Measurements from ENCODE around the gene PROSER1.

- TF ChIP-seq, protein P1, sequence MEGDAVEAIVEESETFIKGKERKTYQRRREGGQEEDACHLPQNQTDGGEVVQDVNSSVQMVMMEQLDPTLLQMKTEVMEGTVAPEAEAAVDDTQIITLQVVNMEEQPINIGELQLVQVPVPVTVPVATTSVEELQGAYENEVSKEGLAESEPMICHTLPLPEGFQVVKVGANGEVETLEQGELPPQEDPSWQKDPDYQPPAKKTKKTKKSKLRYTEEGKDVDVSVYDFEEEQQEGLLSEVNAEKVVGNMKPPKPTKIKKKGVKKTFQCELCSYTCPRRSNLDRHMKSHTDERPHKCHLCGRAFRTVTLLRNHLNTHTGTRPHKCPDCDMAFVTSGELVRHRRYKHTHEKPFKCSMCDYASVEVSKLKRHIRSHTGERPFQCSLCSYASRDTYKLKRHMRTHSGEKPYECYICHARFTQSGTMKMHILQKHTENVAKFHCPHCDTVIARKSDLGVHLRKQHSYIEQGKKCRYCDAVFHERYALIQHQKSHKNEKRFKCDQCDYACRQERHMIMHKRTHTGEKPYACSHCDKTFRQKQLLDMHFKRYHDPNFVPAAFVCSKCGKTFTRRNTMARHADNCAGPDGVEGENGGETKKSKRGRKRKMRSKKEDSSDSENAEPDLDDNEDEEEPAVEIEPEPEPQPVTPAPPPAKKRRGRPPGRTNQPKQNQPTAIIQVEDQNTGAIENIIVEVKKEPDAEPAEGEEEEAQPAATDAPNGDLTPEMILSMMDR (conservative IDR thresholded peaks at IDR 0.05; ENCODE audit: low read depth, low read length): no peak
- TF ChIP-seq RCOR1 (IDR thresholded peaks at IDR 0.05; ENCODE audit: insufficient replicate concordance, low read length) (no peak), POLR2A (IDR thresholded peaks at IDR 0.05; ENCODE audit: low read depth, low read length) (no peak), RFX5 (IDR thresholded peaks at IDR 0.05; ENCODE audit: low read depth, low read length) (no peak), CEBPB (IDR thresholded peaks at IDR 0.05; ENCODE audit: low read depth, low read length) (no peak), MAFK (IDR thresholded peaks at IDR 0.05; ENCODE audit: low read depth, low read length) (no peak), RAD21 (IDR thresholded peaks at IDR 0.05; ENCODE audit: low read length) (no peak), BHLHE40 (IDR thresholded peaks at IDR 0.05; ENCODE audit: low read depth, low read length) (no peak), SMC3 (IDR thresholded peaks at IDR 0.05; ENCODE audit: low read depth, low read length) (no peak), MAZ (IDR thresholded peaks at IDR 0.05; ENCODE audit: borderline replicate concordance, low read depth, low read length) (no peak), FOS (IDR thresholded peaks at IDR 0.05; ENCODE audit: low read depth, low read length) (no peak)
- TF ChIP-seq, protein P2, sequence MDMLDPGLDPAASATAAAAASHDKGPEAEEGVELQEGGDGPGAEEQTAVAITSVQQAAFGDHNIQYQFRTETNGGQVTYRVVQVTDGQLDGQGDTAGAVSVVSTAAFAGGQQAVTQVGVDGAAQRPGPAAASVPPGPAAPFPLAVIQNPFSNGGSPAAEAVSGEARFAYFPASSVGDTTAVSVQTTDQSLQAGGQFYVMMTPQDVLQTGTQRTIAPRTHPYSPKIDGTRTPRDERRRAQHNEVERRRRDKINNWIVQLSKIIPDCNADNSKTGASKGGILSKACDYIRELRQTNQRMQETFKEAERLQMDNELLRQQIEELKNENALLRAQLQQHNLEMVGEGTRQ (IDR thresholded peaks at IDR 0.05; ENCODE audit: low read depth, low read length): no peak
These were observed 44.5 kb downstream of the PROSER1 start for GRCh38 chr13:38993381-38993780.
